ENCODE data around the gene KRTAP4-12. TPM values are rescaled to one million over a fixed set of nuclear protein-coding genes. Genes with fewer than 3 reads are reported as not detected.
"Not testable (repeated sequence)": the region's sequence is repeated elsewhere in the genome, so short reads cannot be mapped to it uniquely, and the experiment has no call there.

KRTAP4-12 gene
- polyA plus RNA-seq (ENCODE audit: insufficient read length) = not detected

- DNase-seq = not testable (repeated sequence)
These were observed at the start of gene KRTAP4-12 for GRCh38 chr17:41123991-41124371. TSS of gene KRTAP4-12 (minus strand) at chr17:41124182. CDS start at chr17:41124122, 60 bp downstream.

GRCh38 chr17:41171886-41172285 is 47.9 kb upstream of the KRTAP4-12 start:
- DNase-seq = no peak

- no peak for DNase-seq
These were observed 44.1 kb upstream of the KRTAP4-12 start, which contains the start of gene KRTAP4-3 for GRCh38 chr17:41168121-41168520. TSS of gene KRTAP4-3 (minus strand) at chr17:41168221. CDS start at chr17:41168172, 49 bp downstream.

- no peak for DNase-seq
These were observed 43.6 kb upstream of the KRTAP4-12 start for GRCh38 chr17:41167561-41167960.

GRCh38 chr17:41163828-41164227 is 39.8 kb upstream of the KRTAP4-12 start:
- no peak for DNase-seq

GRCh38 chr17:41160648-41161047 is 36.7 kb upstream of the KRTAP4-12 start, which contains the start of gene KRTAP4-4:
TSS of gene KRTAP4-4 (minus strand) at chr17:41160748. CDS start at chr17:41160691, 57 bp downstream.
- DNase-seq = no peak

GRCh38 chr17:41160190-41160589 is 36.2 kb upstream of the KRTAP4-12 start:
- not testable (repeated sequence) for DNase-seq

GRCh38 chr17:41153856-41154255 is 29.9 kb upstream of the KRTAP4-12 start:
- peak; percentile 6 for DNase-seq

- DNase-seq = no peak
These were observed 27.5 kb upstream of the KRTAP4-12 start for GRCh38 chr17:41151525-41151924.

GRCh38 chr17:41150026-41150425 is 26.0 kb upstream of the KRTAP4-12 start:
- DNase-seq = no peak

GRCh38 chr17:41149652-41149985 is 25.6 kb upstream of the KRTAP4-12 start, which contains the start of gene KRTAP4-5:
TSS of gene KRTAP4-5 (minus strand) at chr17:41149825. CDS start at chr17:41149767, 58 bp downstream.
- no peak for DNase-seq

GRCh38 chr17:41148971-41149651 is 25.1 kb upstream of the KRTAP4-12 start:
- DNase-seq = not testable (repeated sequence)

GRCh38 chr17:41147531-41148204 is 23.7 kb upstream of the KRTAP4-12 start:
- no peak for DNase-seq

GRCh38 chr17:41145261-41145660 is 21.3 kb upstream of the KRTAP4-12 start:
- DNase-seq = no peak

- DNase-seq = no peak
These were observed 20.9 kb upstream of the KRTAP4-12 start for GRCh38 chr17:41144846-41145245.

- DNase-seq = no peak
These were observed 17.4 kb upstream of the KRTAP4-12 start for GRCh38 chr17:41141361-41141760.

GRCh38 chr17:41140360-41141131 is 16.6 kb upstream of the KRTAP4-12 start, which contains the start of gene KRTAP4-6:
TSS of gene KRTAP4-6 (minus strand) at chr17:41140544. CDS start at chr17:41140487, 57 bp downstream.
- DNase-seq = no peak

GRCh38 chr17:41139865-41140264 is 15.9 kb upstream of the KRTAP4-12 start:
- DNase-seq = not testable (repeated sequence)

GRCh38 chr17:41133880-41134735 is 10.1 kb upstream of the KRTAP4-12 start:
- no peak for DNase-seq

GRCh38 chr17:41131979-41132378 is 8.0 kb upstream of the KRTAP4-12 start:
- DNase-seq = no peak

- DNase-seq = no peak
These were observed 3.4 kb upstream of the KRTAP4-12 start for GRCh38 chr17:41127371-41127770.

GRCh38 chr17:41126412-41126811 is 2.4 kb upstream of the KRTAP4-12 start:
- no peak for DNase-seq
